HUES64 (cell line): ENCODE data around the gene SLC27A4.
A peak's percentile ranks its signal among the peaks of the same experiment; 100 is the strongest.

Experiments
- H3K27ac ChIP-seq: 2 replicates; pipeline ENCODE4 v1.7.0; 2013; ENCODE audit warnings: low read depth, low read length, inconsistent platforms
- H3K27me3 ChIP-seq: 2 replicates; pipeline ENCODE4 v1.6.1; 2013; ENCODE audit warnings: mild to moderate bottlenecking, low read length; ENCODE audit not compliant: insufficient read depth
- H3K36me3 ChIP-seq: 2 replicates; pipeline ENCODE4 v1.6.1; 2013; ENCODE audit warnings: mild to moderate bottlenecking, low read length; ENCODE audit not compliant: insufficient read depth
- H3K4me1 ChIP-seq: 2 replicates; pipeline ENCODE4 v1.6.1; 2013; ENCODE audit warnings: mild to moderate bottlenecking, low read length, moderate library complexity; ENCODE audit not compliant: insufficient read depth
- H3K4me3 ChIP-seq: 2 replicates; pipeline ENCODE4 v1.5.1; 2013; ENCODE audit warnings: mild to moderate bottlenecking, low read length, moderate library complexity
- H3K9ac ChIP-seq: 2 replicates; pipeline ENCODE4 v1.6.1; 2013; ENCODE audit warnings: mild to moderate bottlenecking, low read depth, low read length
- H3K9me3 ChIP-seq: 2 replicates; pipeline ENCODE4 v1.6.1; 2013; ENCODE audit warnings: low read depth, low read length; ENCODE audit not compliant: insufficient read depth
- WGBS: fragments of 150-250, 120-280 bp; methylation state at CpG from one replicate; pipeline ENCODE4 v1.1.7; 2013; ENCODE audit warnings: missing lambda C conversion rate; 5-methylcytosine and 5-hydroxymethylcytosine counted together

SLC27A4 gene

GRCh38 chr9:128344931-128345605 is 4.7 kb downstream of the SLC27A4 start:
- no peak overlapping the region for H3K27ac ChIP-seq
- H3K4me3 ChIP-seq: no peak overlapping the region
- H3K9ac ChIP-seq: no peak overlapping the region
- no peaks in the 10 kb centered on the region for H3K4me1 ChIP-seq
- 93% methylated on average over 28 of the region's 28 CpGs for WGBS
- no peaks in the 10 kb centered on the region for H3K27me3 ChIP-seq
- H3K36me3 ChIP-seq: peaks cover 46% of the 10 kb centered on the region
- no peaks in the 10 kb centered on the region for H3K9me3 ChIP-seq

- H3K9me3 ChIP-seq: no peaks in the 10 kb centered on the region
- H3K9ac ChIP-seq: no peak overlapping the region
- WGBS: 88% methylated on average over 2 of the region's 2 CpGs
- H3K27me3 ChIP-seq: no peaks in the 10 kb centered on the region
- no peak overlapping the region for H3K27ac ChIP-seq
- H3K4me1 ChIP-seq: no peaks in the 10 kb centered on the region
- peaks cover 53% of the 10 kb centered on the region for H3K36me3 ChIP-seq
- no peak overlapping the region for H3K4me3 ChIP-seq
These were observed 8.8 kb downstream of the SLC27A4 start for GRCh38 chr9:128349125-128349524.

- no peak overlapping the region for H3K4me3 ChIP-seq
- H3K36me3 ChIP-seq: peaks cover 48% of the 10 kb centered on the region
- no peaks in the 10 kb centered on the region for H3K4me1 ChIP-seq
- no peaks in the 10 kb centered on the region for H3K27me3 ChIP-seq
- no peaks in the 10 kb centered on the region for H3K9me3 ChIP-seq
- H3K27ac ChIP-seq: no peak overlapping the region
- no peak overlapping the region for H3K9ac ChIP-seq
- whole genome bisulfite sequencing: 94% methylated on average over 6 of the region's 6 CpGs
These were observed 9.4 kb downstream of the SLC27A4 start for GRCh38 chr9:128349772-128350171.

GRCh38 chr9:128355451-128355850 is 15.1 kb downstream of the SLC27A4 start:
- no peak overlapping the region for H3K27ac ChIP-seq
- WGBS: 97% methylated on average over 19 of the region's 19 CpGs
- no peak overlapping the region for H3K4me3 ChIP-seq
- peaks cover 4% of the 10 kb centered on the region; the same call in 1 of the 2 replicates for H3K27me3 ChIP-seq
- H3K4me1 ChIP-seq: no peaks in the 10 kb centered on the region
- H3K9me3 ChIP-seq: no peaks in the 10 kb centered on the region
- H3K9ac ChIP-seq: no peak overlapping the region; the same call in 1 of the 2 replicates
- H3K36me3 ChIP-seq: peaks cover 15% of the 10 kb centered on the region

GRCh38 chr9:128358090-128358489 is 17.8 kb downstream of the SLC27A4 start:
- H3K27me3 ChIP-seq: peaks cover 29% of the 10 kb centered on the region
- no peak overlapping the region for H3K9ac ChIP-seq
- H3K9me3 ChIP-seq: no peaks in the 10 kb centered on the region
- peaks cover 4% of the 10 kb centered on the region; the same call in 1 of the 2 replicates for H3K4me1 ChIP-seq
- no peak overlapping the region for H3K4me3 ChIP-seq
- H3K36me3 ChIP-seq: peaks cover 7% of the 10 kb centered on the region; the same call in 1 of the 2 replicates
- no peak overlapping the region for H3K27ac ChIP-seq
- 97% methylated on average over 7 of the region's 8 CpGs for WGBS

GRCh38 chr9:128358861-128359260 is 18.5 kb downstream of the SLC27A4 start:
- H3K36me3 ChIP-seq: peaks cover 7% of the 10 kb centered on the region; the same call in 1 of the 2 replicates
- H3K27me3 ChIP-seq: peaks cover 37% of the 10 kb centered on the region
- H3K27ac ChIP-seq: no peak overlapping the region
- H3K9ac ChIP-seq: no peak overlapping the region
- no peak overlapping the region for H3K4me3 ChIP-seq
- H3K9me3 ChIP-seq: no peaks in the 10 kb centered on the region
- 97% methylated on average over 3 of the region's 4 CpGs for WGBS
- peaks cover 4% of the 10 kb centered on the region; the same call in 1 of the 2 replicates for H3K4me1 ChIP-seq

GRCh38 chr9:128360826-128361225 is 20.5 kb downstream of the SLC27A4 start:
- Histone ChIP-seq H3K4me1 (peaks cover 16% of the 10 kb centered on the region), H3K27ac (no peak overlapping the region), H3K9ac (no peak overlapping the region), H3K27me3 (peaks cover 54% of the 10 kb centered on the region), H3K36me3 (peaks cover under 1% of the 10 kb centered on the region; the same call in 1 of the 2 replicates), H3K4me3 (no peak overlapping the region), H3K9me3 (no peaks in the 10 kb centered on the region)
- WGBS: 83% methylated on average over 2 of the region's 2 CpGs

GRCh38 chr9:128361296-128361985 is 21.1 kb downstream of the SLC27A4 start:
- Histone ChIP-seq H3K9ac (no peak overlapping the region), H3K4me3 (no peak overlapping the region), H3K36me3 (no peaks in the 10 kb centered on the region), H3K9me3 (no peaks in the 10 kb centered on the region), H3K27me3 (peaks cover 60% of the 10 kb centered on the region), H3K4me1 (peaks cover 16% of the 10 kb centered on the region), H3K27ac (no peak overlapping the region)
- WGBS: 62% methylated on average over 14 of the region's 14 CpGs

- H3K27ac ChIP-seq: no peak overlapping the region
- no peaks in the 10 kb centered on the region for H3K36me3 ChIP-seq
- WGBS: 19% methylated on average over 20 of the region's 20 CpGs
- peaks cover 16% of the 10 kb centered on the region for H3K4me1 ChIP-seq
- H3K9me3 ChIP-seq: no peaks in the 10 kb centered on the region
- H3K4me3 ChIP-seq: peak overlapping the region; percentile 33
- H3K27me3 ChIP-seq: peaks cover 66% of the 10 kb centered on the region
- no peak overlapping the region for H3K9ac ChIP-seq
These were observed 21.8 kb downstream of the SLC27A4 start for GRCh38 chr9:128361986-128362646.

GRCh38 chr9:128362774-128363173 is 22.4 kb downstream of the SLC27A4 start:
- Histone ChIP-seq H3K27me3 (peaks cover 73% of the 10 kb centered on the region), H3K4me3 (no peak overlapping the region), H3K36me3 (no peaks in the 10 kb centered on the region), H3K4me1 (peaks cover 16% of the 10 kb centered on the region), H3K9ac (no peak overlapping the region), H3K9me3 (no peaks in the 10 kb centered on the region), H3K27ac (no peak overlapping the region)
- WGBS: 90% methylated on average over 3 of the region's 3 CpGs

GRCh38 chr9:128365525-128365924 is 25.2 kb downstream of the SLC27A4 start:
- Histone ChIP-seq H3K36me3 (no peaks in the 10 kb centered on the region), H3K4me3 (peak overlapping the region; percentile 37), H3K27me3 (peaks cover 91% of the 10 kb centered on the region), H3K9ac (peak overlapping the region; percentile 52), H3K9me3 (no peaks in the 10 kb centered on the region), H3K27ac (peak overlapping the region; percentile 59; the same call in 1 of the 2 replicates), H3K4me1 (peaks cover 20% of the 10 kb centered on the region)
- WGBS: 37% methylated on average over 4 of the region's 4 CpGs
